Keratinocyte (primary cell): ENCODE results near the gene FRS2. TPM values are rescaled to one million over a fixed set of nuclear protein-coding genes. Genes with fewer than 3 reads are reported as not detected.

Experiments
- DNase-seq: peaks from one replicate; pipeline ENCODE4 v3.0.0-alpha.2; 2011; ENCODE audit warnings: low read depth, missing footprints, low spot score
- FAIRE-seq: peaks from 2 replicates; lab custom pipeline; 2011; peaks lifted over from hg19 to GRCh38; lab: Jason Lieb, UNC
- H2AFZ ChIP-seq: 2 replicates; pipeline ENCODE4 v1.6.0; 2012; ENCODE audit warnings: low read length, control low read depth, inconsistent platforms; ENCODE audit not compliant: control insufficient read depth
- H3K27ac ChIP-seq: 2 replicates; pipeline ENCODE4 v1.5.1; 2011; ENCODE audit warnings: low read length; ENCODE audit not compliant: control insufficient read depth, insufficient read depth
- H3K27me3 ChIP-seq: 3 replicates; pipeline ENCODE4 v1.6.0; 2011; ENCODE audit warnings: low read length; ENCODE audit not compliant: control insufficient read depth, insufficient read depth; ENCODE audit errors: extremely low read depth
- H3K36me3 ChIP-seq, 2 experiments: 2 replicates in 1 of 2; 3 replicates in 1 of 2; pipeline ENCODE4 v1.5.1; 2011; ENCODE audit warnings: low read length in 2 of 2, mild to moderate bottlenecking in 1 of 2; ENCODE audit not compliant: control insufficient read depth in 2 of 2, insufficient read depth in 2 of 2; ENCODE audit errors: extremely low read depth in 1 of 2
- H3K4me1 ChIP-seq: 3 replicates; pipeline ENCODE4 v1.5.1; 2011; ENCODE audit warnings: low read length; ENCODE audit not compliant: control insufficient read depth, insufficient read depth; ENCODE audit errors: extremely low read depth
- H3K4me2 ChIP-seq: 3 replicates; pipeline ENCODE4 v1.6.0; 2011; ENCODE audit warnings: low read depth, low read length; ENCODE audit not compliant: control insufficient read depth, insufficient read depth; ENCODE audit errors: extremely low read depth
- H3K4me3 ChIP-seq, 3 experiments: fragments of 200-600 bp in 1 of 3; sonication (generic) in 1 of 3; 2 replicates in 2 of 3; 3 replicates in 1 of 3; pipeline ENCODE4 v1.5.1; 2011 to 2016; ENCODE audit warnings: low read length in 3 of 3, mild to moderate bottlenecking in 3 of 3, control low read depth in 2 of 3, inconsistent platforms in 1 of 3, low read depth in 1 of 3, mixed read lengths in 1 of 3, mixed run types in 1 of 3, moderate library complexity in 1 of 3; ENCODE audit not compliant: control insufficient read depth in 2 of 3, insufficient read depth in 2 of 3; ENCODE audit errors: extremely low read depth in 1 of 3
- H3K79me2 ChIP-seq: 2 replicates; pipeline ENCODE4 v1.6.0; 2012; ENCODE audit warnings: low read length; ENCODE audit not compliant: control insufficient read depth, insufficient read depth
- H3K9ac ChIP-seq: 3 replicates; pipeline ENCODE4 v1.6.0; 2011; ENCODE audit warnings: low read length; ENCODE audit not compliant: control insufficient read depth, insufficient read depth; ENCODE audit errors: extremely low read depth
- H3K9me1 ChIP-seq: 3 replicates; pipeline ENCODE4 v1.6.0; 2011; ENCODE audit warnings: low read length; ENCODE audit not compliant: control insufficient read depth, insufficient read depth; ENCODE audit errors: extremely low read depth
- H3K9me3 ChIP-seq: 2 replicates; pipeline ENCODE4 v1.5.1; 2012; ENCODE audit warnings: low read depth, low read length; ENCODE audit not compliant: control insufficient read depth
- H4K20me1 ChIP-seq: 3 replicates; pipeline ENCODE4 v1.6.0; 2011; ENCODE audit warnings: low read length; ENCODE audit not compliant: control insufficient read depth, insufficient read depth; ENCODE audit errors: extremely low read depth
- EZH2 ChIP-seq: IDR thresholded peaks from one replicate; pipeline ENCODE4 v1.6.1; 2012; ENCODE audit warnings: inconsistent platforms, mild to moderate bottlenecking, low read length, moderate library complexity
- dilution Hi-C: fragments of 300-500 bp; cut with MboI; formaldehyde crosslinking; loops from one replicate; pipeline ENCODE4 v1.7.0; 2020; ENCODE audit warnings: low sequenced_read_pairs; ENCODE audit not compliant: extremely low pct_ligation_motif_present
- polyA plus RNA-seq, 5 experiments: library from polyadenylated mRNA; depleted of rRNA in 3 of 5; stranded (reverse) in 3 of 5; stranded (forward) in 1 of 5; unstranded in 1 of 5; fragments of >200 nt; gene quantifications; 1 replicate in 1 of 5; 2 replicates in 3 of 5; 3 replicates in 1 of 5; pipeline versions ENCODE4 v1.2.1 to v1.2.3, GENCODE V29; 2011 to 2012; ENCODE audit warnings: missing spikeins in 2 of 5, low read depth in 1 of 5, low replicate concordance in 1 of 5
- TF ChIP-seq, protein P1 (sequence below), 3 experiments: IDR thresholded peaks in 1 of 3; conservative IDR thresholded peaks in 1 of 3; optimal IDR thresholded peaks in 1 of 3; 2 replicates in 2 of 3; 3 replicates in 1 of 3; pipeline versions ENCODE3 to v1.5.1; 2011; ENCODE audit warnings: low read length in 3 of 3, mild to moderate bottlenecking in 3 of 3, moderate library complexity in 2 of 3, control low read depth in 1 of 3, inconsistent platforms in 1 of 3; ENCODE audit not compliant: insufficient read depth in 2 of 3; ENCODE audit errors: extremely low read depth in 1 of 3

FRS2 gene
- polyA plus RNA-seq, 1 donor (not counting 4 experiments of a cell fraction or from before 2014, with no cell fraction given): 28.6 TPM

DNA sequence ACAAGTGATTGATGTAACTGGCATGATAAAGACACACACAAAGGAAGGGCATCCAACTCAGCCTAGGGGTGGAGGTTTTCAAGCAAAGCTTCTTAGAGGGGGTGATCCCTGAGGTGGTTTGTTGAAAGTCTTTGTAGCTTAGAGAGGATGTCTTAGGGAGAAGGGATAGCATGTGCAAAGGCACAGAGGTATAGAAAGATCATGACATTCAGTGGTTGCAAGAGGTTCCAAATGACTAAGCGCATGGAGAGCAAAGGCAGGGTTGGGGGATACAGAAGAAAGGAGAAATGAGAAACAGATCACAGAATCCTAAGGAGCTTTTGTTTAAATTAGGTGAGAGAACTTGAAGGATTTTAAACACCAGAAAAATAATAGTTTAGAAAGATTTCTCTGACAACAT lies 109.9 kb downstream of the FRS2 start:
- H3K4me1 ChIP-seq: peaks cover 5% of the 10 kb centered on the region
- no peak overlapping the region for H3K4me2 ChIP-seq
- dilution Hi-C loops: no loop called here
- no peak overlapping the region for H3K27ac ChIP-seq
- no peaks in the 10 kb centered on the region for H3K27me3 ChIP-seq
- no peaks in the 10 kb centered on the region for H3K79me2 ChIP-seq
- FAIRE-seq: no peak
- H4K20me1 ChIP-seq: no peaks in the 10 kb centered on the region
- no peak overlapping the region for H2AFZ ChIP-seq
- no peaks in the 10 kb centered on the region for H3K9me3 ChIP-seq
- H3K4me3 ChIP-seq: no peak overlapping the region
- H3K9ac ChIP-seq: no peak overlapping the region
- no peaks in the 10 kb centered on the region for H3K9me1 ChIP-seq
- TF ChIP-seq, protein P1, sequence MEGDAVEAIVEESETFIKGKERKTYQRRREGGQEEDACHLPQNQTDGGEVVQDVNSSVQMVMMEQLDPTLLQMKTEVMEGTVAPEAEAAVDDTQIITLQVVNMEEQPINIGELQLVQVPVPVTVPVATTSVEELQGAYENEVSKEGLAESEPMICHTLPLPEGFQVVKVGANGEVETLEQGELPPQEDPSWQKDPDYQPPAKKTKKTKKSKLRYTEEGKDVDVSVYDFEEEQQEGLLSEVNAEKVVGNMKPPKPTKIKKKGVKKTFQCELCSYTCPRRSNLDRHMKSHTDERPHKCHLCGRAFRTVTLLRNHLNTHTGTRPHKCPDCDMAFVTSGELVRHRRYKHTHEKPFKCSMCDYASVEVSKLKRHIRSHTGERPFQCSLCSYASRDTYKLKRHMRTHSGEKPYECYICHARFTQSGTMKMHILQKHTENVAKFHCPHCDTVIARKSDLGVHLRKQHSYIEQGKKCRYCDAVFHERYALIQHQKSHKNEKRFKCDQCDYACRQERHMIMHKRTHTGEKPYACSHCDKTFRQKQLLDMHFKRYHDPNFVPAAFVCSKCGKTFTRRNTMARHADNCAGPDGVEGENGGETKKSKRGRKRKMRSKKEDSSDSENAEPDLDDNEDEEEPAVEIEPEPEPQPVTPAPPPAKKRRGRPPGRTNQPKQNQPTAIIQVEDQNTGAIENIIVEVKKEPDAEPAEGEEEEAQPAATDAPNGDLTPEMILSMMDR (optimal IDR thresholded peaks at IDR 0.05 in 1 of 3, IDR thresholded peaks at IDR 0.05 in 1 of 3, conservative IDR thresholded peaks at IDR 0.05 in 1 of 3; ENCODE audit: extremely low read depth in 1 of 3, insufficient read depth in 2 of 3, low read length in 3 of 3): no peak
- no peak for TF ChIP-seq EZH2
- no peak for DNase-seq
- peaks cover 5% of the 10 kb centered on the region in 2 experiments for H3K36me3 ChIP-seq

DNA sequence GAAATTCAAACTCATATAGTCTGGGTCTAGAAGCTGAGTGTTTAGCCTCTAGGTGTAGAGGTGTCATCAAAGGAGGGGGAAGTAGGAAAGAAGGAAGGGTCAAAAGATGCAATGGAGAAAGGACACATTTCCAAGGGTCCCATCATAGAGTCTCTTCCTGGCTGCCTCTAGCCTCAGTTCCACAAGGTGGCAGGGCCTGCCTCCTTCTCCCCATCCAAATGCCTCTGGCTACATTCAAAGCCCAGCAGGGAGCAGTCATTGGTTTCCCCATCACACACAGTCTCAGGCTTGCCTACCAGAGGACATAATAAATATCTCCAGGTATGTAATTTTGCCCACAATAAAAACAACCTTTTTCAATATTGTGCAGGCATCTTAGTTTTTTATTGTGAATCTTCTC lies 113.0 kb downstream of the FRS2 start:
- Histone ChIP-seq H3K9ac (no peak overlapping the region), H3K4me1 (peaks cover 8% of the 10 kb centered on the region), H3K4me2 (no peak overlapping the region), H3K79me2 (peaks cover 22% of the 10 kb centered on the region), H3K4me3 (no peak overlapping the region), H3K27ac (no peak overlapping the region), H3K36me3 (peaks cover 1 to 7% of the 10 kb centered on the region in 2 experiments), H4K20me1 (peaks cover 4% of the 10 kb centered on the region), H3K9me3 (no peaks in the 10 kb centered on the region), H2AFZ (no peak overlapping the region), H3K27me3 (no peaks in the 10 kb centered on the region), H3K9me1 (no peaks in the 10 kb centered on the region)
- dilution Hi-C loops: no loop called here
- DNase-seq: no peak
- TF ChIP-seq EZH2: no peak
- TF ChIP-seq, protein P1 (optimal IDR thresholded peaks at IDR 0.05 in 1 of 3, IDR thresholded peaks at IDR 0.05 in 1 of 3, conservative IDR thresholded peaks at IDR 0.05 in 1 of 3; ENCODE audit: extremely low read depth in 1 of 3, insufficient read depth in 2 of 3, low read length in 3 of 3): peak in 2 of 3 experiments; percentile 24 to 36
- no peak for FAIRE-seq
